ENCODE data around the gene TENT5C. TPM values are rescaled to one million over a fixed set of nuclear protein-coding genes. Genes with fewer than 3 reads are reported as not detected.

Gene TENT5C
- total RNA-seq, 1 donor from 2014 or later = 8.1 TPM

DNA sequence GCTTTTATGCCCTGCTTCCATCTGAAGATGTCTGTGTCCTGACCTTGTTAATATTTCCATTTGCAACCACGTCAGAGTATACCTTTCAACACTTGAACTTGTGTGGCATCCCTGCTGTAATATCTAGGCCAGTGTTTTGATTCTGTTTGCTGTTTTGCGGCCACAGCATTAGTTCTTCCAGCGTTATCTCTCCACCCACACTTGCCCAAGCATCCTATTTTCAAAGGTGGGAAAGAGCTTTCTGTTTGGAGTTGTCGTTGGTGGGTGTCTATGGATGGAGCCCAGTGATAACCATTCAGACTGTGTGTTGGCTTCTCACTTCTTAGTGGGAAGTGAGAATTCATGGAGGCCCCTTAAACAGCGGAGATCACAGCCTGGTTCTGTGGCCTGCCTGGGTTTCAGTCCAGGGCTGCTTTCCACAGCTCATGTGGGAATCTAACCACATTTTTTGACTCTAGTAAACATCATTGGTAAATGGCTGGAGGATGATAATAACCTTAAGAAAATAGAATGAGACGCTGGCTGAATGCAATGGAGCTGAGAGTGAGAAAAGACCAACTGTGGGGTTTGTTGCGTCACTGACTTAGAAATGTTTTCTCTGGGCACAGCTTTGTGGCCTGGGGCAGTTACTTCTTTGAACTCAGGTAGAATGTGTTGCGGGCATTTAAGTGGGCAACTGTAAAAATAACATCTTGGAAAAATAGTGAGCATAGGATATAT lies 7.6 kb downstream of the TENT5C start:
- no peak for DNase-seq (ENCODE audit: low spot score)

DNA sequence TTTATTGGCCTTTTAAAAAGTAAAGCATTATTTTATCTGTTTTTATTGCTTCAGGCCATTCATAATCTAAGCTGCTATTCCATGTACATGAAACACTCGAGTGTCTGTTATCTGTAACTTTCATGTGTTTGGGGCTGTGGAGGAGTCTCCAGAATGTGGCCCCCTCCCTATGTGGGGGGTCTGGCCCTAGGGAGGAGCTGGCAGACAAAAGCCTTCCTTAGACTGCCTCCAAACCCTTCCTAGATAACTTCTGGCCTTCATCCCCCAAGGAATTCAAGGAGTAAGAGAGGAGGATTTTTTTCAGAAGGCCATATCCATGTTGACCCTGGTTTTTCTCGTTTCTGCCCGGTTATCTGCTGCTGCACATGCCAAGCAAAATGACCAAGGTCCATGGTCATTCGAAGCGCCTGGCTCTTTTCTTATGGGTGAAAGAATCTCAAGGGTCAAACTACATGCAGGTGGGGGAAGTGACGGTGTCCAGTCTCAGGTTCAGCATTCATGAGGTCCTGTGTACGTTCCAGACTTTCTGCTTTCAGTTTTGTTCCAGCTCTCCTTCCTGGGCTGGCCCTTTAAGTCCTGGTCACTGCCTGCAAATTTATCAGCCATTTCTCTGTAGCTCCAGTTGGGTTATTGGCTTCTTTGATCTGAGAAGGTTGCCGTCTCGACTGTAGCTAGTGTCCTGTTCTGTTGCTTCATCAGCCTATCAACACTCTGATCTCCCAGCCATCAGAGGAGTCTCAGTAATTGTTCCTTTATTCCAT lies 8.3 kb downstream of the TENT5C start:
- no peak for DNase-seq (ENCODE audit: low spot score)

DNA sequence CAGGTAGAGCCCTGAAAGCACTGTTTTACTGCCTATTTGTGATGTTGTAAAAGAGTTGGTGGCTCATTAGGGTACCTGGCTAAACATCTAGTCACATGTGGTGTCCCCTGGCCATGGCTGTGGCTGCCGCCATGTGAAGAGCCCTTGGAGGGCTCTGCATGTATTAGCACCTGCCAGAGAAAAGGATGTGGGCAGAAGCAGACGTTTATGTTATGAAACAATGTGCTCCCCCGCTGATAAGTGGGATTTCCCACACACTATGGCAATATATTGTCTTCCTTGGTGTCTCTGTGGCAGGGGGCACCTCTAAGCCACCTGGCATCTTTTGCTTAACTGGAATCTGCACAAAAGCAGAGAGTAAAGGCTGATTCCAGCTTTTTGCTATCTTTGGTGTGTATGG lies 9.6 kb downstream of the TENT5C start:
- no peak for DNase-seq (ENCODE audit: low spot score)

- no peak for DNase-seq (ENCODE audit: low spot score)
Measured at GRCh38 chr1:117616356-117616755, 10.5 kb downstream of the TENT5C start.

- DNase-seq (ENCODE audit: low spot score) = no peak
Measured at GRCh38 chr1:117616967-117617366, 11.1 kb downstream of the TENT5C start.

- DNase-seq (ENCODE audit: low spot score) = no peak
Measured at GRCh38 chr1:117618450-117619122, 12.7 kb downstream of the TENT5C start.

DNA sequence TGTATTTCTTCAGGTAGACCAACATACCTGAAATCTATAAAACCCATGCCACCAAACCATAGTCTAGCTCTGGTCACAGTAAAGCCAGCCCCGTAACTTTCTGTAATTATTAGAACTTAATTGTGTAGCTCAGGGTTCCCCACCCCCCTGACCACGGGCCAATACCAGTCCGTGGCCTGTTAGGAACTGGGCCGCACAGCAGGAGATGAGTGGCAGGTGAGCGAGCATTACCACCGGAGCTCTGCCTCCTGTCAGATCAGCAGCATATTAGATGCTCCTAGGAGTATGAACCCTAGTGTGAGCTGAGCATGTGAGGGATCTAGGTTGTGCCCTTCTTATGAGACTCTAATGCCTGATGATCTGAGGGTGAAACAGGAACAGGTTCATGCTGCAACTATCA lies 14.6 kb downstream of the TENT5C start:
- no peak for DNase-seq (ENCODE audit: low spot score)

- no peak for DNase-seq (ENCODE audit: low spot score)
Measured at GRCh38 chr1:117621316-117621715, 15.5 kb downstream of the TENT5C start.

DNA sequence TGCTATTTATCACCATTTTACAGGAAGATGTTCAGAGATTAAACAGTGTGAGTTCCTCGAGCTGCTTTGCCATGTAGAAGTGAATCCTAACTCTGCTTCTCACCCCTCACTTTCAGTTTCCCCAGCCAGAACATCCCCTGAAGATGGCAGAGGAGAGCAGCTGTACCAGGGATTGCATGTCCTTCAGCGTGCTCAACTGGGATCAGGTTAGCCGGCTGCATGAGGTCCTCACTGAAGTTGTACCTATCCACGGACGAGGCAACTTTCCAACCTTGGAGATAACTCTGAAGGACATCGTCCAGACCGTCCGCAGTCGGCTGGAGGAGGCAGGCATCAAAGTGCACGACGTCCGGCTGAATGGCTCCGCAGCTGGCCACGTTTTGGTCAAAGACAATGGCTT lies 16.9 kb downstream of the TENT5C start:
- no peak for DNase-seq (ENCODE audit: low spot score)

DNA sequence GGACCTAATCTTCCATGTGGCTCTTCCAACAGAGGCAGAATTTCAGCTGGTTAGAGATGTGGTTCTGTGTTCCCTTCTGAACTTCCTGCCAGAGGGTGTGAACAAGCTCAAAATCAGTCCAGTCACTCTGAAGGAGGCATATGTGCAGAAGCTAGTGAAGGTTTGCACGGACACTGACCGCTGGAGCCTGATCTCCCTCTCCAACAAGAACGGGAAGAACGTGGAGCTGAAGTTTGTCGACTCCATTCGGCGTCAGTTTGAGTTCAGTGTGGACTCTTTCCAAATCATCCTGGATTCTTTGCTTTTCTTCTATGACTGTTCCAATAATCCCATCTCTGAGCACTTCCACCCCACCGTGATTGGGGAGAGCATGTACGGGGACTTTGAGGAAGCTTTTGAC lies 17.3 kb downstream of the TENT5C start:
- no peak for DNase-seq (ENCODE audit: low spot score)

- no peak for DNase-seq (ENCODE audit: low spot score)
Measured at GRCh38 chr1:117623698-117624097, 17.9 kb downstream of the TENT5C start.

GRCh38 chr1:117627546-117628130 lies 21.8 kb downstream of the TENT5C start:
- DNase-seq (ENCODE audit: low spot score) = no peak

DNA sequence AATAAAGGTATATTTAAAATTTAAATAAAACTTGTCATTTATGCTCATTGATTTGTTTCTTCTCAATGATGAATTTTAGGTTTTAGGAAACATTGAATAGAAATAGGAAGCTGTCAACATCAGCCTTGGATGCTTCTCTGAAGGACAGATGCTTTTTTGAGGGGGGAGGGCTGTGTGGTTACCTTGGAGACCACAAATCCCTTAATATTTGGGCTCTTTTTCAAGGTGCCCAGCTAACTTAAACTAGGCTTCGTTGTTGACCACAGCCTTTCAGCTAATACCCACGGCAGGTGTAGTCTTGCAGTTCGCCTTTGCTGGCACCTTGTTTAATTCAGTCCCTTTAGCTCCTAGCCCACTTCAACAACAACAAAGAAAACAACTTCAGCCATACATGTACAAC lies 22.5 kb downstream of the TENT5C start:
- no peak for DNase-seq (ENCODE audit: low spot score)

DNA sequence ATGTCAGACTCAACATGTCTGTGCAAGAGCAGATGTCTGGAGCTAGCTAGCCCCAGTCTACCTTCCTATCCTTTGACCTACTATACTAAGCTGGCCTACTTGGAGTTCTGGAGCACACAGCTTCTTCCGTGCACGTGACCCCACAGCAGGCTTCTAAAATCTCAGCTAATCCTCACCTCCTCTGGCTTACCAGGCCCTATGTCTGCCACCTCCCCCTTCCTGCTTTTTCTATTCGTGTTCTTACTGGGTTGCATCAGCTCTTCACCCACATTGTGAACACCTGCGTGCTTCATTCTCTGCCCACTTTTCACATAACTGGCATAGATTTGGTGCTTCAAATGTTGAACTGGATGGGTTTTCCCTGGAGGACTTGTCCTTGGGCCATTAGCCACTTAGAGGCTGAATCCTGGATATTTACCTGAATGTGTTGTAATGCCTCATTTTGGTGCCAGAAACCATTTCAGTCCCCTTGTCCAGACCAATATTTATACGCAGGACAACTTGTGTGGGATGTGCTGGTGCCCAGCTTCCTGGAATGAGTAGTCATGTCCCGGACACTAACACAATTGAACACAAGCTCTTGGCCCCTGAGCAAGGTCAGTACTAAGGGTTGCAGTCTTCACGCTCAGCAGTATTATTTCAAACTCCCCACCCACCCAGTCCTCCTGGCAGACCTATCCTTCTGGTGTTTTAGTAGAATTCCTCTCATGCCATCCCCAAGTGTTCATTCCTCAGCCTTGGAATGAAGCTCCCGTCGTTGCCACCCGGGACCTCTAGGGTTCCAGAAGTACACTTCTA lies 24.0 kb downstream of the TENT5C start:
- DNase-seq (ENCODE audit: low spot score) = no peak

GRCh38 chr1:117630423-117630998 lies 24.7 kb downstream of the TENT5C start:
- no peak for DNase-seq (ENCODE audit: low spot score)

GRCh38 chr1:117631359-117632160 lies 25.7 kb downstream of the TENT5C start:
- DNase-seq (ENCODE audit: low spot score) = no peak

- no peak for DNase-seq (ENCODE audit: low spot score)
Measured at GRCh38 chr1:117632269-117633067, 26.6 kb downstream of the TENT5C start.

- DNase-seq (ENCODE audit: low spot score) = no peak
Measured at GRCh38 chr1:117633068-117633345, 27.2 kb downstream of the TENT5C start.

DNA sequence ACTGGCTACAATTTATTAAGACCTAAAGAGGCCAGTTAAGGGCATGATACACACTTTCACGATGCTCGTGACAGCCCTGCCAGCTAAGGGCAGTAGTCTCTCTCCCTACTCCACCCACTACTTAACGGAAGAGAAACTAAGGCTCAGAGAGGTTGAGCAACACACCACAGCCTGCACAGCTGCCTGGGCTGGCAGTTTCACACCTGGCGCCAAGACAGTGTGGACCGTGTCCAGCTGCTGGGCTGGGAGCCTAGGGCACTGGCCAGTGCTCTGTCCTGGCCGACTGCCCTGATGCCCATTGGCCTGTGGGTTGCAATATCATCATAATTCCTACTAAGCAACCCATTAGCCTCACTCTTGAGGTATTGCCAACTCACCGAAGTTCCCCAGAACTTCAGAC lies 27.6 kb downstream of the TENT5C start:
- no peak for DNase-seq (ENCODE audit: low spot score)

- no peak for DNase-seq (ENCODE audit: low spot score)
Measured at GRCh38 chr1:117633936-117634335, 28.1 kb downstream of the TENT5C start.

Measured in mucosa of gallbladder (tissue), 1 donor.